Measurements from ENCODE around the gene CIRBP.
"Not testable (repeated sequence)": the region's sequence is repeated elsewhere in the genome, so short reads cannot be mapped to it uniquely, and the experiment has no call there.

CIRBP gene

GRCh38 chr19:1317274-1318003 is 48.3 kb downstream of the CIRBP start:
- no peaks in the 10 kb centered on the region for H3K36me3 Mint-ChIP-seq (ENCODE audit: insufficient read depth)
- no peak overlapping the region for H3K4me3 Mint-ChIP-seq
- DNase-seq (no peak), ATAC-seq (replicated peaks) (no peak)
- H3K4me1 Mint-ChIP-seq (ENCODE audit: low read depth in 2 of 2): no peaks in the 10 kb centered on the region
- H3K9me3 Mint-ChIP-seq: no peaks in the 10 kb centered on the region
- H3K27ac Mint-ChIP-seq: no peak overlapping the region
- H3K27me3 Mint-ChIP-seq: peaks cover 28 to 50% of the 10 kb centered on the region in 2 donors

GRCh38 chr19:1318678-1319471 is 49.7 kb downstream of the CIRBP start:
- no peak overlapping the region for H3K4me3 Mint-ChIP-seq
- H3K27me3 Mint-ChIP-seq: peaks cover 42 to 64% of the 10 kb centered on the region in 2 donors
- ATAC-seq (replicated peaks): no peak
- no peak for DNase-seq
- H3K4me1 Mint-ChIP-seq (ENCODE audit: low read depth in 2 of 2): no peaks in the 10 kb centered on the region
- H3K9me3 Mint-ChIP-seq: no peaks in the 10 kb centered on the region
- H3K36me3 Mint-ChIP-seq (ENCODE audit: insufficient read depth): no peaks in the 10 kb centered on the region
- H3K27ac Mint-ChIP-seq: no peak overlapping the region

- ATAC-seq (replicated peaks); DNase-seq; H3K9me3 Mint-ChIP-seq; H3K27ac Mint-ChIP-seq; H3K4me3 Mint-ChIP-seq; H3K4me1 Mint-ChIP-seq (ENCODE audit: low read depth in 2 of 2); H3K36me3 Mint-ChIP-seq (ENCODE audit: insufficient read depth): not testable (repeated sequence)
- H3K27me3 Mint-ChIP-seq: peaks cover 48 to 73% of the 10 kb centered on the region in 2 donors
Observed at GRCh38 chr19:1320282-1320650, 51.1 kb downstream of the CIRBP start.

- Mint-ChIP-seq H3K4me1 (ENCODE audit: low read depth in 2 of 2) (no peaks in the 10 kb centered on the region), H3K27me3 (peaks cover 48 to 70% of the 10 kb centered on the region in 2 donors), H3K27ac (peak overlapping the region in 1 of 2 donors; percentile 41), H3K4me3 (no peak overlapping the region), H3K36me3 (ENCODE audit: insufficient read depth) (no peaks in the 10 kb centered on the region), H3K9me3 (no peaks in the 10 kb centered on the region)
- ATAC-seq (replicated peaks): no peak
- no peak for DNase-seq
Observed at GRCh38 chr19:1321539-1321938, 52.4 kb downstream of the CIRBP start.

- Mint-ChIP-seq H3K27ac (no peak overlapping the region), H3K27me3 (peaks cover 42 to 62% of the 10 kb centered on the region in 2 donors), H3K4me3 (no peak overlapping the region), H3K4me1 (ENCODE audit: low read depth in 2 of 2) (no peaks in the 10 kb centered on the region), H3K9me3 (no peaks in the 10 kb centered on the region), H3K36me3 (ENCODE audit: insufficient read depth) (no peaks in the 10 kb centered on the region)
- DNase-seq (no peak), ATAC-seq (replicated peaks) (no peak)
Observed at GRCh38 chr19:1322198-1322981, 53.3 kb downstream of the CIRBP start.

GRCh38 chr19:1324249-1324805 is 55.2 kb downstream of the CIRBP start:
- no peak for DNase-seq
- no peaks in the 10 kb centered on the region for H3K36me3 Mint-ChIP-seq (ENCODE audit: insufficient read depth)
- H3K4me1 Mint-ChIP-seq (ENCODE audit: low read depth in 2 of 2): no peaks in the 10 kb centered on the region
- H3K27ac Mint-ChIP-seq: no peak overlapping the region
- no peaks in the 10 kb centered on the region for H3K9me3 Mint-ChIP-seq
- no peak for ATAC-seq (replicated peaks)
- H3K27me3 Mint-ChIP-seq: peaks cover 33 to 48% of the 10 kb centered on the region in 2 donors
- no peak overlapping the region for H3K4me3 Mint-ChIP-seq
